HepG2 (cell line): ENCODE results near the gene PARP14. TPM values are rescaled to one million over a fixed set of nuclear protein-coding genes. Genes with fewer than 3 reads are reported as not detected.

Source experiments
- ATAC-seq: fragments of 200-7000 bp; cut with Tn5 transposase; 3 replicates; pipeline ENCODE4 v1.9.1; 2020; ENCODE audit warnings: mild to moderate bottlenecking, moderate library complexity
- BruUV-seq: library from RNA; stranded (reverse); fragments of 400-500 nt; replicated peaks from 2 replicates; lab custom pipeline; 2021; lab: Mats Ljungman, UMichigan
- CTCF ChIA-PET: fragments of 300-600 bp; formaldehyde crosslinking; extraction: SDS; loops from one replicate; lab custom pipeline; 2021; ENCODE audit warnings: low total read pairs, inconsistent platforms, low intra/inter-chr PET ratio; lab: Yijun Ruan, JAX
- POLR2A ChIA-PET: fragments of 350-600 bp; sonication (Branson Sonifier 250); formaldehyde crosslinking; loops from one replicate; lab custom pipeline; 2020; ENCODE audit warnings: antibody characterized with exemption, inconsistent platforms; lab: Yijun Ruan, JAX
- DNase-seq: peaks from one replicate; pipeline ENCODE4 v3.0.0-alpha.2; 2015; ENCODE audit warnings: low spot score
- FAIRE-seq: peaks from 3 replicates; lab custom pipeline; 2011; peaks lifted over from hg19 to GRCh38; lab: Jason Lieb, UNC
- H2AFZ ChIP-seq: one replicate; pipeline ENCODE4 v1.6.1; 2011; ENCODE audit warnings: low read length, inconsistent platforms
- H3K27ac ChIP-seq: fragments of 300-600 bp; 3 replicates; pipeline ENCODE4 v1.8.0; 2011; ENCODE audit warnings: mixed run types, mild to moderate bottlenecking, mixed read lengths, low read length, inconsistent platforms; ENCODE audit not compliant: insufficient read depth; ENCODE audit errors: extremely low read length
- H3K27me3 ChIP-seq, 2 experiments: fragments of 200-600 bp in 1 of 2; 2 replicates in 1 of 2; 3 replicates in 1 of 2; pipeline versions ENCODE4 v1.6.0 to v1.8.0; 2011; ENCODE audit warnings: low read length in 2 of 2, mild to moderate bottlenecking in 2 of 2, moderate library complexity in 2 of 2, inconsistent platforms in 1 of 2; ENCODE audit not compliant: insufficient read depth in 2 of 2, control insufficient read depth in 1 of 2
- H3K36me3 ChIP-seq, 2 experiments: fragments of 200-600 bp in 1 of 2; replicated peaks in 1 of 2; 2 replicates in 1 of 2; 3 replicates in 1 of 2; pipeline versions ENCODE4 v1.5.1 to v1.8.0; 2011; ENCODE audit warnings: low read length in 2 of 2, inconsistent platforms in 1 of 2; ENCODE audit not compliant: insufficient read depth in 2 of 2, control insufficient read depth in 1 of 2
- H3K4me1 ChIP-seq: 2 replicates; pipeline ENCODE4 v1.5.1; 2012; ENCODE audit warnings: low read length, inconsistent platforms; ENCODE audit not compliant: insufficient read depth
- H3K4me2 ChIP-seq: 2 replicates; pipeline ENCODE4 v1.6.0; 2011; ENCODE audit warnings: low read depth, low read length, inconsistent platforms
- H3K4me3 ChIP-seq, 3 experiments: fragments of 200-600 bp in 1 of 3; sonication (generic), shearing (Covaris generic) in 1 of 3; replicated peaks in 1 of 3; 2 replicates each; pipeline ENCODE4 v1.5.1; 2011 to 2016; ENCODE audit warnings: low read length in 3 of 3, inconsistent platforms in 2 of 3, low read depth in 2 of 3, mild to moderate bottlenecking in 2 of 3, control low read depth in 1 of 3, mixed read lengths in 1 of 3; ENCODE audit not compliant: insufficient read depth in 1 of 3
- H3K79me2 ChIP-seq: one replicate; pipeline ENCODE4 v1.6.1; 2011; ENCODE audit warnings: low read length, inconsistent platforms; ENCODE audit not compliant: insufficient read depth
- H3K9ac ChIP-seq: 2 replicates; pipeline ENCODE4 v1.6.0; 2011; ENCODE audit warnings: mild to moderate bottlenecking, low read depth, low read length, inconsistent platforms; ENCODE audit not compliant: insufficient read depth
- H3K9me3 ChIP-seq: 2 replicates; pipeline ENCODE4 v1.5.1; 2012; ENCODE audit warnings: mild to moderate bottlenecking, low read length
- H4K20me1 ChIP-seq: 2 replicates; pipeline ENCODE4 v1.6.0; 2011; ENCODE audit warnings: inconsistent platforms, mild to moderate bottlenecking, low read length, moderate library complexity; ENCODE audit not compliant: insufficient read depth
- LRRFIP1 ChIP-seq: sonication (generic); formaldehyde crosslinking; conservative IDR thresholded peaks from 2 replicates; pipeline ENCODE4 v1.4.0; 2020; ENCODE audit warnings: missing genetic modification reagents
- MTF1 ChIP-seq: sonication (generic); formaldehyde crosslinking; IDR thresholded peaks from 2 replicates; pipeline ENCODE4 v1.5.0; 2020; ENCODE audit warnings: missing genetic modification reagents
- NPAS2 ChIP-seq: sonication (generic); formaldehyde crosslinking; IDR thresholded peaks from 2 replicates; pipeline ENCODE4 v1.8.0; 2022; ENCODE audit warnings: mild to moderate bottlenecking, missing genetic modification reagents, borderline replicate concordance
- TFE3 ChIP-seq: IDR thresholded peaks from 2 replicates; pipeline ENCODE4 v1.6.1; 2016
- ZNF407 ChIP-seq: sonication (generic); formaldehyde crosslinking; IDR thresholded peaks from one replicate; pipeline ENCODE4 v1.5.1; 2020; ENCODE audit warnings: mild to moderate bottlenecking, missing genetic modification reagents; ENCODE audit errors: not compliant biosample characterization
- ZNF414 ChIP-seq: sonication (generic); formaldehyde crosslinking; IDR thresholded peaks from 2 replicates; pipeline ENCODE4 v1.5.0; 2020; ENCODE audit warnings: missing genetic modification reagents
- WGBS: methylation state at CpG from one replicate; pipeline ENCODE4 v1.1.6; 2017; ENCODE audit warnings: low lambda C conversion rate; 5-methylcytosine and 5-hydroxymethylcytosine counted together
- in situ Hi-C: cut with HindIII; loops from 2 replicates; pipeline ENCODE4 v1.10.0; 2017; ENCODE audit warnings: low pct_unique_long_range_greater_than_20kb; ENCODE audit not compliant: extremely low pct_ligation_motif_present
- intact Hi-C: fragments of 100-400 bp; cut with micrococcal nuclease; formaldehyde crosslinking; loops from one replicate; pipeline ENCODE4 v1.10.0; 2022; ENCODE audit not compliant: unreplicated experiment
- polyA plus RNA-seq, 8 experiments: library from polyadenylated mRNA; depleted of rRNA in 3 of 8; stranded (reverse) in 7 of 8; unstranded in 1 of 8; fragments of >200 nt; fragmentation: Illumina TruSeq in 4 of 8; extraction: Trizol in 4 of 8; gene quantifications; 2 replicates each; pipeline versions ENCODE4 v1.2.1 to v1.2.3, GENCODE V29; 2011 to 2016; ENCODE audit warnings: low read depth in 4 of 8, missing spikeins in 1 of 8, mixed read lengths in 1 of 8; ENCODE audit not compliant: insufficient read depth in 1 of 8
- total RNA-seq, 5 experiments: library from RNA; depleted of rRNA; stranded (reverse); fragments of >200 nt; fragmentation: Illumina TruSeq; extraction: Trizol; gene quantifications; 2 replicates each; pipeline ENCODE4 v1.2.3, GENCODE V29; 2016; ENCODE audit warnings: low read depth in 1 of 5

PARP14 gene
- total and polyA plus RNA-seq, 2 of the 13 experiments (the other 11 are each of a cell fraction or from before 2014, with no cell fraction given), result 9.0 to 19.1 TPM

- TF ChIP-seq LRRFIP1 (no peak), NPAS2 (CRISPR knock-in tag) (no peak), MTF1 (no peak)
- TF ChIP-seq, all 625 proteins: peak for 0
These were observed 87.1 kb downstream of the PARP14 start (continued) for GRCh38 chr3:122767540-122768372.

- DNase-seq (no peak), FAIRE-seq (no peak), ATAC-seq (no peak)
- Histone ChIP-seq H4K20me1 (no peaks in the 10 kb centered on the region), H3K9ac (no peak overlapping the region), H3K4me2 (no peak overlapping the region), H3K27me3 (no peaks in the 10 kb centered on the region), H3K9me3 (no peaks in the 10 kb centered on the region), H3K4me1 (no peaks in the 10 kb centered on the region), H2AFZ (no peak overlapping the region), H3K4me3 (no peak overlapping the region), H3K27ac (no peak overlapping the region), H3K79me2 (no peaks in the 10 kb centered on the region), H3K36me3 (no peaks in the 10 kb centered on the region)
- intact Hi-C loops (no loop called here), in situ Hi-C loops (loop anchor here (25.0 kb wide), 1 partner anchor 267 kb away; the partner anchor contains the start of gene SEMA5B)
- CTCF ChIA-PET, result no interaction called here
- POLR2A ChIA-PET, result no interaction called here
- 96% methylated on average over 5 of the region's 5 CpGs for WGBS
- no TSS peak for BruUV-seq
- TF ChIP-seq ZNF414 (CRISPR knock-in tag) (no peak), ZNF407 (CRISPR knock-in tag) (no peak), TFE3 (CRISPR knock-in tag) (no peak)
These were observed 90.0 kb downstream of the PARP14 start for GRCh38 chr3:122770521-122771202.
